Activated T-cell treated with anti-CD3 and anti-CD28 coated beads, Interleukin-2, amount 50 U/mL, for 48 hours (primary cell): ENCODE results near the gene ZNF735.
"Not testable (repeated sequence)": the region's sequence is repeated elsewhere in the genome, so short reads cannot be mapped to it uniquely, and the experiment has no call there.

ENCODE experiments used
- DNase-seq, 2 experiments: peaks; one replicate each; pipeline ENCODE4 v3.0.0-alpha.2; 2020

Gene ZNF735

DNA sequence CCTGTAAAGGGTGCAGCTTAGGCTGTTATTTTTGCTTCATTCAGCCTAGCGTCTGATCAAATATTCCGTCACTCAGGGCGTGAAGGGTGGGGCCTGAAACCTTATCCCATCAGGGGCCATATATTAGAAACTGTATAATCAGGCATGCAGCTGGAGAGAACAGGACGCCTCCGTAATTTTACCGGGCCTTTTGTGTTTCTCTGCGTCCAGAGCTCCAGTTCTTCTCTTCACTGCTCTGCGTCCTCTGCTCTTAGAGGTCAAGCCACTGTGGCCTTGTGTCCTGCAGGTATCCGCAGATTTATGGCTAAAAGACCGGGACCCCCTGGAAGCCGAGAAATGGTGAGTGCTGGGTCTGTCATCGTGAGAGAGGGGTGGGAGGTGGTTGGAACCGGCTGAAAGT, at the start of gene ZNF735:
Gene ZNF735, plus strand, starts transcription at position 301 of the 400 bp plus-strand sequence. Its CDS starts 0 bp downstream, at position 301.
- no peak for DNase-seq

DNA sequence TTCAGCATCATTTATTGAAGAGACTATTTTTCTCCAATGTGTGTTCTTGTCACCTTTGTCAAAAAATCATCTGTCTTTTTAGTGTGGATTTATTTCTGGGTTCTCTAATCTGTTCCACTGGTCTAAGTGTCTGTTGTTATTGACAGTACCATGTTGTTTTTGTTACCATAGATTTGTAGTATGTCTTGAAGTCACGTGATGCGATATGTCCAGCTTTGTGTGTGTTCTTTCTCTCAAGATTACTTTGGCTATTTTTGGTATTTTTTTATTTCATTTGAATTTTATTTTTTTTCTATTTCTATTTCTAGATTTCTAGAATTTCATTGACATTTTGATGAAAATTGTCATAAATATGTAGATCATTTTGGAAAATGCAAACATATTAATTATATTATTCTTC, 36.0 kb upstream of the ZNF735 start:
- not testable (repeated sequence) for DNase-seq

DNA sequence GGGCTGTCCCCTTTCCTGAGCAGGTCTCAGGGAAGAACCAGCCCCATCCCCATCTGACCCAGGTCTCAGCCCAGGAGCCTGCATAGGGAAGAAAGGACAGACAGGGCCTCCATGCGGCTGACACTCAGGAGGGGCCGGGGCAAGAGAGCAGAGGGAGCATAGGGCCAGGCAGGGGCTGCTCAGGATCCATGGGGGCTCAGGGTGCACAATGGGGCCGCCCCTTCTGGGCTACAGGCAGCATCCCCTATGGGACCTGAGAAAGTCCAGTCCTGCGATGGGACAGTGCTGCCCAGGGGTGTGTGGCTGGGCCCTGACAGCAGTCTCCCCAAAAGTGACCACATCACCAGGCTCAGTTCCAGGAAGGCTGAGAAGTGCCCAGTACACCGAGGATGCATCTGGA, 32.7 kb upstream of the ZNF735 start:
- no peak for DNase-seq

DNA sequence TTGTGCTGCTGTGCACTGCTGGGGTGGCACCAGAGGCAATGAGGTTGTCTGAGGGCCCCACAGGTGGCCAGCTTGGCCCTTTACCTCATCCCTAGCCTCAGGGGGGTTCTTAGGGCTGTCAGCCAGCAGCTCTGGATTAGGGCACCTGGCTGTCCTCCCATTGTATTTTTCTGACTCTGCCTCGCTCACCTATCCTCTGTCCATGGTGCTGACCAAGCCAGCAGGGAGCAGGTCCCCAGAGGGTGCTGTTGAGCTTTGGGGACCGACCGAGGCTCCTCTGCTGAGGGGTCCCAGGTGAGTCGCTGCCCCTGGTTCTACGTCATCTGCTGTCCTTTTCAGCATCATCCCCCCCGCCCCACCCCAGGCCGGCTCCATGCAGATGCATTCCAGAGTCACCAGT, 32.1 kb upstream of the ZNF735 start:
- no peak for DNase-seq

DNA sequence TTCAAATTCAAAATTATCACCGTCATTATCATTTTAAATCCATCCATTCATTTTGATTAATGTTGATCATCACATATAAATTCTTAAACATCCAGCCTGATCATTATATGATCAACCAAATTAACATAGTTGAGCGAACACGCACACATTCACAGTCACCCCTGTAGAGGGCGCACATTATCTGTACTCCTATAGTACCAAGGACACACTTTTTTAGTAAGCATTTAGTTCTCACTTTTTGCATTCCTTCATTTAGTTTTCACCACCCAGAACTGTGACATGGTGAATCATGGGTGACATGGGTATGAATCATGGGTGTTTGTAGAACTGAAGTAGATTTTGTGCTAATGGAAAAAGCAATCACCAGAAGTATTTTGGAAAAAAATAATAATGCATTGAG, 26.0 kb upstream of the ZNF735 start:
- no peak for DNase-seq

DNA sequence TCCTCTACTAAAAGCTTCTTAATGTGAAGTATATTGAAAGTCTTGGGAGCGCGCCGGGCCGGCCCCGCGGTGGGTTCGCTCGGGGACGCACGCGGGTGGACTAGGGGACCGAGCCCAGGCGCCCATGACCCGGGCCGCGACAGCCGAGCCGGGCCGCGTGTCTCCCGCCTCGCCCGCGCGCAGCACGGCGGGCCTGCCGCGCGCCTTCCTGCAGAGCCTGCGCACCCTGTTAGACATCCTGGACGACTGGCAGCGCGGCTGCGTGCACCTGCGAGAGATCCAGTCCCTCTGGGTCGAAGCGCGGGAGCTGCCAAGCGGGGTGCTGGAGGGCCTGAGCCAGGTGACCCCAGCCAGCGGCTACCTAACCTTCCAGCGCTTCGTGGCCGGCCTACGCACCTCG, 25.4 kb upstream of the ZNF735 start:
- DNase-seq = no peak

DNA sequence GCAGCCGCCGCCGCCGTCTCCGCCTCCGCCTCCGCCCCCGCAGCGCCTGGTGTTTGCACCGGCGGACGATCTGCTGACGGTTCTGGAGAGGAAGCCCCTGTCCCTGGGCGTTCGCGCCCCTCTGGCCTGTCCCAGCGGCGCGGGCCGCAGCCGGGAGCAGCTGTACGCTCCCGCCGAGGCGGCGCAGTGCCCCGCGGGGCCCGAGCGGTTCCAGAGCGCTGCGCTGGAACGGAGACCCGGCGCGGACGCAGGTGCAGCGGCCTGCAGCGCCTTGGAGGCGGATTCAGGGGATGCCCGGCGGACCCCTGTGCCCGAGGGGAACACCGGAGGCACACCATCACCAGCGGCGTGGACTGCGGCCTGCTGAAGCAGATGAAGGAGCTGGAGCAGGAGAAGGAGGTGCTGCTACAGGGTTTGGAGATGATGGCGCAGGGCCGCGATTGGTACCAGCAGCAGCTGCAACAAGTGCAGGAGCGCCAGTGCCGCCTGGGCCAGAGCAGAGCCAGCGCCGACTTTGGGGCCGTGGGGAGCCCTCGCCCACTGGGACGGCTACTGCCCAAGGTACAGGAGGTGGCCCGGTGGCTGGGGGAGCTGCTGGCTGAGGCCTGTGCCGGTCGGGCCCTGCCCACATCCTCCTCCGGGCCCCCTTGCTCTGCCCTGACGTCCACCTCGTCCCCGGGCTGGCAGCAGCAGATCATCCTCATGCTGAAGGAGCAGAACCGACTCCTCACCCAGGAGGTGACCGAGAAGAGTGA, 24.8 kb upstream of the ZNF735 start:
- DNase-seq = no peak

DNA sequence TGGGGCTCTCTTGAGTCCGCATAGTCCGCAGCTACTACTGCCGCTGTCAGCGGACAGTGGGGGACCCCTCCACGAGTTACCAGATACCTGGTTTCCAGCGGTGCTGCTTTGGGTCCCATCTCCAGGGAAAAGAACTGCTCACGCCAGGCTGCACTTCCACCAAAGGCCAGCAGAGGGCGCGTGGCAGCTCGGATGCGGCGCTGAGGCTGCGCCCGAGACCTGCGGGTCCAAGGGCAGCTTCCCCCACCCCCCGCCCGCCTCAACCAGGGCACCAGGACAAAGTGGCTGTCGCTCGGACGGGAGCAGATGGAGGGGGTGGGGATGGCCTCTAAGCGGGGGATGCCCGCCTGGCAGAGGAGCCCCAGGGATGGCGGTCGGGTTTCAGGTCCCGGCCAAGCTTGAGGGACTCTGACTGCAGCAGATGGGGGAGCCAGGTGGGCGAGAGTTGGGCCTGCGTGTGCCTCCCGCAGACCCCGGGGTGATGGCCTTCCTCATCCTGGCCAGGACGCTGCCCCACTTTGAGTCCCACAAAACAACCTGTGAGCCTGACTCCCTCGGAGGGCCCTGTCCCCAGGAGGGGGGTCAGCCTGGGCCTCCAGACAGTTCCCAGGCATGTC, 23.8 kb upstream of the ZNF735 start:
- DNase-seq = peak; percentile 62 to 67

DNA sequence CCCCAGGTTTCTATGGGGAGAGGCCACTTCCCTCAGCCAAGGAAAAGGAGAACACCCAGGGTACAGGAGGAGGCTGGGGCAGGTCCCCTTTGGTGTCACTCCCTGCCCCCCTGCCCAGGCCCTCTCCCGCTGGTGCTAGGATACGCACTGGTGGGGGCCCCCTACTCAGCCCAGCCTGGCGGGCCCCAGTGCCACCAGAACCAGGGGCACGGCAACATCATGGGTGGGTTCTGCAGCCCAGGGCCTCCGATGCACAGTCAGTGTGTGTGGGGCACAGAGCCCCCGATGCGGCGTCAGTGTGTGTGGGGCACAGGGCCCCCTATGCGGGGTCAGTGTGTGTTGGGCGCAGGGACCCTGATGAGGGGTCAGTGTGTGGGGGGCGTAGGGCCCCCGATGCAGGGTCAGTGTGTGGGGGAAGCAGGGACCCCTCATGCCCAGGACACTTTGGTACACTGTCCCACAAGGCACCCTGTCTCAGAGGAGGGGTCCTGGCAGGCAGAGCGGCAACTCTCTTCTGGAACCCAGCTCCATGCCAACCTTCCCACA, 23.1 kb upstream of the ZNF735 start:
- no peak for DNase-seq

DNA sequence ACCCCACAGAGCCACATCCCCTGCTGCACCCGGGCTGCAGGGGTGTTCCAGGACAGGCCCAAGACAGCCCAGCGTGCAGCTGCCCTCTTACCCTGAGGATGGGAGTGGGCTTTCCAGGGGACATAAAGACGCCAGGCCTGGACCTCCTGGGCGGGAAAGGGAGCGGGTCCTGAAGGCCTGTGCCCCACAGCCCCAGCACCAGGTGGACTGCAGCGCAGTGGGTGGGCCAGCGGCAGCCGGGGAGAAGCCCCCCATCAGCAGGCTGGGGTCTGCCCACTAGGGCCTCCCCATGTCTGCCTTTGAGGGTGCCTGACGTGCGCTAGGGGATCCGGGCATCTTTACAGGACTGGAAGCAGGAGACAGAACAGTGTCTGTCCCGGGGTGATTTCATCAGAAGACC, 22.6 kb upstream of the ZNF735 start:
- DNase-seq = no peak

DNA sequence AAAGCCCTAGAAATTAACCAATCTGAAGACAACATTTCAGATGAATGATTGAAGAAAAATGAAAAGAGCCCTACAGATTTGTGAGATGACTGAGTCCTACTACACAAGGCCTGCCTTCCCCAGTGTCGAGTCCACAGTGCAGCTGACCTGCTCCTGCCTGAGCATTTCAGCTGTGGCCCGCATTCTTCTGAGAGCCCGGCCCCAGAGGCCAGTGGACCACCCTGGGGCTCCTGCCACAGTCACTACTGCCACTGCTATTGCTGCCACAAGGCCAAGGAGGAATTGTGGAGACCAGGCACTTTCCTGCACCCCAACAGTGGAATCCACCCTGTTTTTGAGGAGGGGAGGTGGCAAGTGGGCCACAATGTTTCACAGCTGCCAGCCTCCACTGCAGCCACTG, 19.6 kb upstream of the ZNF735 start:
- no peak for DNase-seq

DNA sequence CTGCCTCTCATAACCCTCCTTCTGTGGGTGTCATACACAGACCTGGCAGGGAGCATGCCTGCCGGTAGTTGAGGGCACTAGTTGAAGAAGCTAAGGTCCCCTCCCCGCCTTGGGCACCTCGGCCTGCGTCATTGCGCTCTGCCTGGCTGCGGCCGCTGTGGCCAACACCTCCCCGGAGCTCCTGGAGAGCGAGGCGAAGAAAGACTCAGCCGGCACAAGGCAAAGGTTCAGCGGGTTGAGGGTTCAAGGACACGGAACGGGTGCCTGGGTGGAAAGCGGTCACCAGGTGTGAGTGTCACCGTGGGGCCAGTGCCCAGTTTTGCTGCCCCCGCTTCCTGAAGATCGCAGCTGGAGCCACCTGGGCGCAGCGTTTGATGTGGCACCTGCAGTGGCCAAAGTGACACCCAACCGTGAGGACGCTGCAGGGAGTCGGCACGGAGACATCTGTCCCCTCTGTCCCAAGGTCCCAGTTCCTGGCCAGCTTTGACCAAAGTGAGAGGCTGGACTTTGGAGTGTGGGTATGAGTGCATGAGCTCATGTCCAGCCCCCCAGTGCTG, 14.8 kb upstream of the ZNF735 start:
- DNase-seq = no peak

DNA sequence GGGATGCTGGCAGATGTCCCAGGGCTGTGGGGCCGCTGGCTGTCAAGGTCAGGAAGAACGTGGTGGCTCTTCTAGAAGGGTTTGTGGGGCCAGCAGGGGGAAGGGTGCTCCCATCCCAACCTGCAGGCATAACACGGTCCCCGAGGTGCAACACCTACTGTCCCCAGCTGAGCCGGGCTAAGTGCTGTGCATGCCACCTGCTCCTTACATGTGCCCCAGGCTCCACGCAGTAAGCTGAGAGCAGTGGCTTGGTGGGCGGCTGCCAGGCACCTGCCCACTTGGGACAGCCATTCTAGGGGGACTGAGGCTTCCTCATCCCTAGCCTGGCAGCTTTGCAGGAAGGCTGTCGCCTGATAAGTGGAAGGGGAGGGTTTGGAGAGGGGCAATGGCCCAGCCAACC, 14.2 kb upstream of the ZNF735 start:
- DNase-seq = no peak

DNA sequence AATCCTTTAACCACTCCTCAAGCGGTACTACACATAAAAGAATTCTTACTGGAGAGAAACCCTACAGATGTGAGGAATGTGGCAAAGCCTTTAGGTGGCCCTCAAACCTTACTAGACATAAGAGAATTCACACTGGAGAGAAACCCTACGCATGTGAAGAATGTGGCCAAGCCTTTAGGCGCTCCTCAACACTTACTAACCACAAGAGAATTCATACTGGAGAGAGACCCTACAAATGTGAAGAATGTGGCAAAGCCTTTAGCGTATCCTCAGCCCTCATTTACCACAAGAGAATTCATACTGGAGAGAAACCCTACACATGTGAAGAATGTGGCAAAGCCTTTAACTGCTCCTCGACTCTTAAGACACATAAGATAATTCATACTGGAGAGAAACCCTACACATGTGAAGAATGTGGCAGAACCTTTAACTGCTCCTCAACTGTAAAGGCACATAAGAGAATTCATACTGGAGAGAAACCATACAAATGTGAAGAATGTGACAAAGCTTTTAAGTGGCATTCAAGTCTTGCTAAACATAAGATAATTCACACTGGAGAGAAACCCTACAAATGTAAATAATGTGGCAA, 12.8 kb downstream of the ZNF735 start:
- not testable (repeated sequence) for DNase-seq

DNA sequence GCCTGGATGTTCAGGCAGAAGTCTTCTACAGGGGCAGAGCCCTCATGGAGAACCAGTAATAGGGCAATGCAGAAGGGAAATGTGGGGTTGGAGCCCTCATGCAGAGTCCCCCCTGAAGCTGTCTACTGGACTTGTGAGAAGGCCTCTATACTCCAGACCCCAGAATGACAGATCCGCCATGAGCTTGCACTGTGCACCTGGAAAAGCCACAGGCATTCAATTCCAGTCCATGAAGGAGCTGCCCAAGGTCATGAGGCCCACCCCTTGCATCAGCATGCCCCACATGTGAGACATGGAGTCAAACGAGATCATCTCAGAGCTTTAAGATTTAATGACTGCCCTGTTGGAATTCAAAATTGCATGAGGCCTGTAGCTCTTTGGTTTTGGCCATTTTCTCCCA, 16.4 kb downstream of the ZNF735 start:
- no peak for DNase-seq

DNA sequence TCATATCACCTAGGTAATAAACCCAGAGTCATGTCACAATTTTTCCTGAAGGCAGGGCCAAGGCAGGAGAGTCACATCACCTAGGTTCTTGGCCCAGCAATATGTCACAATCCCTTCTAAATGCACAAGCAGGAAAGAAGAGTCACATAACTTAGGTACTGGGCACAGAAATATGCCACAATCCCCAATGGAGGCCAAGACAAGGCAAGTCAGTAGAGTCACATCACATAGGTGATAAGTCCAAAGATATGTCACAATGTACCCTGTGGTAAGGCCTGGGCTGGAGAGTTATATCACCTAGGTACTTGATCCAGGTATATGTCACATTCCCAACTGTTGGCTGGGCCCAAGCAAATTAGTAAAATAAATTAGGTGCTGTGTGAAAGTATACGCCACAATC, 21.2 kb downstream of the ZNF735 start, which contains the start of gene ZNF679:
Gene ZNF679, plus strand, starts transcription at position 301 of the 400 bp plus-strand sequence. CDS start 20,644 bp downstream, outside the sequence.
- DNase-seq = not testable (repeated sequence)

DNA sequence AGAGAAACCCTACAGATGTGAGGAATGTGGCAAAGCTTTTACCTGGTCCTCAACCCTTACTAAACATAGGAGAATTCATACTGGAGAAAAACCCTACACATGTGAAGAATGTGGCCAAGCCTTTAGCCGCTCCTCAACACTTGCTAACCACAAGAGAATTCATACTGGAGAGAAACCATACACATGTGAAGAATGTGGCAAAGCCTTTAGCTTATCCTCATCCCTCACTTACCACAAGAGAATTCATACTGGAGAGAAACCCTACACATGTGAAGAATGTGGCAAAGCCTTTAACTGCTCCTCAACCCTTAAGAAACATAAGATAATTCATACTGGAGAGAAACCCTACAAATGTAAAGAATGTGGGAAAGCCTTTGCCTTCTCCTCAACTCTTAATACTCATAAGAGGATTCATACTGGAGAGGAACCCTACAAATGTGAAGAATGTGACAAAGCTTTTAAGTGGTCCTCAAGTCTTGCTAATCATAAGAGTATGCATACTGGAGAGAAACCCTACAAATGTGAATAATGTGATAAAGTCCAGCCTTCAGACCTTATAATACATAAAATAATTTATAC, 59.4 kb downstream of the ZNF735 start:
- DNase-seq = no peak
